OCI-LY3 (cell line): ENCODE data around the gene HOXB9.

ENCODE experiments used
- CTCF ChIP-seq: fragments of 200-600, 300-600 bp; sonication (generic); IDR thresholded peaks from 2 replicates; pipeline ENCODE4 v1.5.1; 2014; ENCODE audit warnings: antibody characterized with exemption, low read length, low read depth
- EZH2phosphoT487 ChIP-seq: fragments of 200-600 bp; shearing (Covaris generic); IDR thresholded peaks from 2 replicates; pipeline ENCODE4 v1.6.1; 2018; ENCODE audit warnings: antibody characterized with exemption, mixed run types, low read depth

- no peak for TF ChIP-seq CTCF
- TF ChIP-seq EZH2phosphoT487, result no peak
Observed at GRCh38 chr17:48605991-48606891, 19.9 kb downstream of the HOXB9 start.
